Liver (tissue), 9 donors: ENCODE measurements around the gene NPHS2. TPM values are rescaled to one million over a fixed set of nuclear protein-coding genes. Genes with fewer than 3 reads are reported as not detected.

ENCODE experiments used
- DNase-seq: peaks from one replicate; pipeline ENCODE4 v3.0.0-alpha.2; 2017; ENCODE audit warnings: low spot score
- H3K27ac ChIP-seq, 2 donors: one replicate each; pipeline ENCODE4 v1.7.0; 2013; ENCODE audit warnings: inconsistent platforms in 2 of 2, low read length in 2 of 2, control low read depth in 1 of 2, low read depth in 1 of 2, mild to moderate bottlenecking in 1 of 2
- H3K27me3 ChIP-seq, 4 donors: one replicate each; pipeline versions ENCODE4 v1.6.1 to v1.7.0; 2013; ENCODE audit warnings: low read length in 3 of 4, inconsistent platforms in 1 of 4, mild to moderate bottlenecking in 1 of 4, moderate library complexity in 1 of 4; ENCODE audit not compliant: control insufficient read depth in 4 of 4, insufficient read depth in 4 of 4
- H3K36me3 ChIP-seq, 4 donors: one replicate each; pipeline versions ENCODE4 v1.6.1 to v1.7.0; 2013; ENCODE audit warnings: low read length in 3 of 4, mild to moderate bottlenecking in 3 of 4, low read depth in 1 of 4, moderate library complexity in 1 of 4; ENCODE audit not compliant: control insufficient read depth in 4 of 4, insufficient read depth in 3 of 4
- H3K4me1 ChIP-seq, 4 donors: one replicate each; pipeline versions ENCODE4 v1.6.1 to v1.7.0; 2013; ENCODE audit warnings: low read length in 3 of 4, mild to moderate bottlenecking in 3 of 4, moderate library complexity in 1 of 4; ENCODE audit not compliant: control insufficient read depth in 4 of 4, insufficient read depth in 4 of 4
- H3K4me3 ChIP-seq, 3 donors: one replicate each; pipeline versions ENCODE4 v1.6.1 to v1.7.0; 2013; ENCODE audit warnings: low read length in 3 of 3, control low read depth in 1 of 3, low read depth in 1 of 3, mild to moderate bottlenecking in 1 of 3
- H3K9ac ChIP-seq, 2 donors: one replicate each; pipeline ENCODE4 v1.7.0; 2013; ENCODE audit warnings: low read length in 2 of 2, mild to moderate bottlenecking in 2 of 2, moderate library complexity in 2 of 2, control low read depth in 1 of 2, low read depth in 1 of 2
- H3K9me3 ChIP-seq, 4 donors: one replicate each; pipeline versions ENCODE4 v1.6.1 to v1.7.0; 2013; ENCODE audit warnings: low read length in 3 of 4; ENCODE audit not compliant: control insufficient read depth in 4 of 4
- ATF3 ChIP-seq: IDR thresholded peaks from 2 replicates; pipeline ENCODE4 v1.6.1; 2016; ENCODE audit warnings: antibody characterized with exemption
- EGR1 ChIP-seq, 2 donors: IDR thresholded peaks; 2 replicates each; pipeline ENCODE4 v1.6.1; 2016 to 2018; ENCODE audit warnings: antibody characterized with exemption in 2 of 2, low read depth in 2 of 2
- FOXA1 ChIP-seq: IDR thresholded peaks from 2 replicates; pipeline ENCODE4 v1.6.1; 2016; ENCODE audit warnings: antibody characterized with exemption
- FOXA2 ChIP-seq: IDR thresholded peaks from 2 replicates; pipeline ENCODE4 v1.6.1; 2016; ENCODE audit warnings: antibody characterized with exemption
- GABPA ChIP-seq, 2 donors: IDR thresholded peaks in 1 of 2; conservative IDR thresholded peaks in 1 of 2; 2 replicates each; pipeline ENCODE4 v1.6.1; 2016; ENCODE audit warnings: antibody characterized with exemption in 2 of 2, mild to moderate bottlenecking in 1 of 2, moderate library complexity in 1 of 2
- HNF4A ChIP-seq, 2 donors: conservative IDR thresholded peaks; 2 replicates each; pipeline ENCODE4 v1.6.1; 2016; ENCODE audit warnings: antibody characterized with exemption in 2 of 2, mild to moderate bottlenecking in 2 of 2
- HNF4G ChIP-seq: IDR thresholded peaks from 2 replicates; pipeline ENCODE4 v1.6.1; 2016; ENCODE audit warnings: antibody characterized with exemption
- JUND ChIP-seq, 2 donors: IDR thresholded peaks; 2 replicates each; pipeline ENCODE4 v1.6.1; 2016; ENCODE audit warnings: antibody characterized with exemption in 2 of 2
- MAX ChIP-seq: IDR thresholded peaks from 2 replicates; pipeline ENCODE4 v1.6.1; 2016; ENCODE audit warnings: antibody characterized with exemption
- NR2F2 ChIP-seq: IDR thresholded peaks from 2 replicates; pipeline ENCODE4 v1.6.1; 2016; ENCODE audit warnings: antibody characterized with exemption
- RAD21 ChIP-seq, 2 donors: IDR thresholded peaks; 2 replicates each; pipeline ENCODE4 v1.6.1; 2016; ENCODE audit warnings: antibody characterized with exemption in 2 of 2, mild to moderate bottlenecking in 2 of 2
- REST ChIP-seq: IDR thresholded peaks from 2 replicates; pipeline ENCODE4 v1.6.1; 2016; ENCODE audit warnings: antibody characterized with exemption, mild to moderate bottlenecking
- RXRA ChIP-seq, 2 donors: IDR thresholded peaks; 2 replicates each; pipeline ENCODE4 v1.6.1; 2017 to 2018; ENCODE audit warnings: antibody characterized with exemption in 2 of 2, mild to moderate bottlenecking in 1 of 2
- SP1 ChIP-seq: IDR thresholded peaks from 2 replicates; pipeline ENCODE4 v1.6.1; 2018; ENCODE audit warnings: antibody characterized with exemption, mild to moderate bottlenecking
- TAF1 ChIP-seq: conservative IDR thresholded peaks from 2 replicates; pipeline ENCODE4 v1.6.1; 2016; ENCODE audit warnings: antibody characterized with exemption, mild to moderate bottlenecking
- YY1 ChIP-seq: IDR thresholded peaks from 2 replicates; pipeline ENCODE4 v1.6.1; 2016; ENCODE audit warnings: antibody characterized with exemption, mild to moderate bottlenecking
- ZBTB33 ChIP-seq: IDR thresholded peaks from 2 replicates; pipeline ENCODE4 v1.6.1; 2016; ENCODE audit warnings: antibody characterized with exemption
- polyA plus RNA-seq, 2 donors: library from polyadenylated mRNA; stranded (reverse) in 1 of 2; unstranded in 1 of 2; fragments of 200-250 nt in 1 of 2; fragments of >200 nt in 1 of 2; fragmentation: Nextera tagmentation in 1 of 2; extraction: Ambion mirVana in 1 of 2; gene quantifications; one replicate each; pipeline versions ENCODE4 v1.2.1 to v1.2.3, GENCODE V29; 2013 to 2015
- total RNA-seq, 2 donors: library from RNA; depleted of rRNA; stranded (reverse); fragments of >200 nt; gene quantifications; one replicate each; pipeline ENCODE4 v1.2.3, GENCODE V29; 2014
- TF ChIP-seq, protein P1 (sequence below): fragments of 150-350 bp; IDR thresholded peaks from 2 replicates; pipeline ENCODE4 v1.5.1; 2017; ENCODE audit warnings: improper control_type of control experiment, low read depth, low read length; ENCODE audit not compliant: missing input control
- donor health status: healthy.
- donor health status: healthy.
- donor health status: healthy.
- donor health status: healthy.
- donor health status: healthy.

Gene NPHS2
- total and polyA plus RNA-seq, 4 donors = not detected

- H3K4me3 ChIP-seq = no peak overlapping the region
- no peaks in the 10 kb centered on the region for H3K36me3 ChIP-seq
- peaks cover 0 to 5% (median 0%) of the 10 kb centered on the region in 4 donors for H3K9me3 ChIP-seq
- H3K27me3 ChIP-seq = peaks cover 0 to 5% (median 1%) of the 10 kb centered on the region in 4 donors
- H3K27ac ChIP-seq = no peak overlapping the region
- TF ChIP-seq GABPA (IDR thresholded peaks at IDR 0.05 in 1 of 2, conservative IDR thresholded peaks at IDR 0.05 in 1 of 2) = no peak
- TF ChIP-seq TAF1 = no peak
- TF ChIP-seq FOXA2 = peak; percentile 80
- TF ChIP-seq REST = no peak
- TF ChIP-seq YY1 = no peak
- TF ChIP-seq SP1 = no peak
- TF ChIP-seq ATF3 = no peak
- no peak for TF ChIP-seq ZBTB33
- peak; percentile 62 to 68 for TF ChIP-seq RAD21 (IDR thresholded peaks at IDR 0.05)
- no peak for TF ChIP-seq MAX
- TF ChIP-seq RXRA (IDR thresholded peaks at IDR 0.05) = no peak
- no peak for TF ChIP-seq NR2F2
- TF ChIP-seq, protein P1, sequence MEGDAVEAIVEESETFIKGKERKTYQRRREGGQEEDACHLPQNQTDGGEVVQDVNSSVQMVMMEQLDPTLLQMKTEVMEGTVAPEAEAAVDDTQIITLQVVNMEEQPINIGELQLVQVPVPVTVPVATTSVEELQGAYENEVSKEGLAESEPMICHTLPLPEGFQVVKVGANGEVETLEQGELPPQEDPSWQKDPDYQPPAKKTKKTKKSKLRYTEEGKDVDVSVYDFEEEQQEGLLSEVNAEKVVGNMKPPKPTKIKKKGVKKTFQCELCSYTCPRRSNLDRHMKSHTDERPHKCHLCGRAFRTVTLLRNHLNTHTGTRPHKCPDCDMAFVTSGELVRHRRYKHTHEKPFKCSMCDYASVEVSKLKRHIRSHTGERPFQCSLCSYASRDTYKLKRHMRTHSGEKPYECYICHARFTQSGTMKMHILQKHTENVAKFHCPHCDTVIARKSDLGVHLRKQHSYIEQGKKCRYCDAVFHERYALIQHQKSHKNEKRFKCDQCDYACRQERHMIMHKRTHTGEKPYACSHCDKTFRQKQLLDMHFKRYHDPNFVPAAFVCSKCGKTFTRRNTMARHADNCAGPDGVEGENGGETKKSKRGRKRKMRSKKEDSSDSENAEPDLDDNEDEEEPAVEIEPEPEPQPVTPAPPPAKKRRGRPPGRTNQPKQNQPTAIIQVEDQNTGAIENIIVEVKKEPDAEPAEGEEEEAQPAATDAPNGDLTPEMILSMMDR = peak; percentile 40
- TF ChIP-seq FOXA1 = peak; percentile 29
- TF ChIP-seq JUND (IDR thresholded peaks at IDR 0.05) = no peak
- TF ChIP-seq HNF4G = no peak
- TF ChIP-seq HNF4A (conservative IDR thresholded peaks at IDR 0.05) = no peak
- no peak for TF ChIP-seq EGR1 (IDR thresholded peaks at IDR 0.05; ENCODE audit: low read depth in 2 of 2)
- no peak for DNase-seq
- H3K9ac ChIP-seq = no peak overlapping the region
- no peaks in the 10 kb centered on the region for H3K4me1 ChIP-seq
Measured at GRCh38 chr1:179599623-179600249, 24.0 kb upstream of the NPHS2 start.
